ENCODE results near the gene AFF3.

The AFF3 gene

DNA sequence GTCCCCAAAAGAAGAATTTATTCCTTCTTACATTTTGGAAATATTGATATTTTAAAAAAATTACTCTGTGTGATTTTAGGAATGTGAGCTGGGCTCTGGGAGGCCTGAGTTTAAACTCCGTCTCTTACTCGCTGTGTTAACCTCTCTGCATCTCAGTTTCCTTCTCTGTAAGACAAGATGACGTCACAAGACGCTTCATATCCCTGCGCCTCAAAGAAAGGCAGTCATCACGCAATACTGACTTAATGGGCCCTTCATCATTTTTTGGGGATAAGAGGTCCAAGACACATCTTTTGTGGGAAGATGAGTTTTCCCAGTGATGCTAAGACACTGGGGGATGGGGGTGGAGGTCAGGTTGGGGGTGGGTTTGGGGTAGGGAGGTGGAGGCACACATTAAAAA, 320.4 kb downstream of the AFF3 start:
- Histone ChIP-seq H3K9ac (no peak overlapping the region), H3K4me3 (no peak overlapping the region), H3K4me2 (no peak overlapping the region), H4K20me1 (no peaks in the 10 kb centered on the region), H3K4me1 (peaks cover 17% of the 10 kb centered on the region), H3K27ac (no peak overlapping the region), H3K27me3 (no peaks in the 10 kb centered on the region), H3K36me3 (peaks cover under 1% of the 10 kb centered on the region; the same call in 1 of the 2 replicates), H3K9me3 (no peaks in the 10 kb centered on the region)
- TF ChIP-seq Cebpa-rat (IDR thresholded peaks at IDR 0.05) = no peak

DNA sequence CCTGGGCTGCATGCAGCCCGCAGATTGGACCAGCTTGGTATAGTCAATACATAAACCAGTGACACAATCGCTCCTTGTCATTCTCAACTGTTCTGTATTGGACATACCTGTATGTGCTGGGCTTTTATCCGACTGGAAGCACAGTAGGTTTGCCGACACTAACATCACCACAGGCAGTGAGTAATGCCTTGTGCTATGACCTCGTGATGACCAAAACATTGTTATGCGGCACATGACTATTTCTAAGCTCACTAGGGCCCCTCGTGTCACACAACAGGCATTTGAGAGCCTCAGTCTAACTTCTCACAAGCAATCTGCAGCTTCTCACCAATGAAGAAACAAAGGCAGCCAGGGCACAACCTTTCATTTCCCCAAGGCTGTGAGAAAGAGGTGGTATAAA, 320.8 kb downstream of the AFF3 start:
- Histone ChIP-seq H3K9me3 (no peaks in the 10 kb centered on the region), H3K4me2 (no peak overlapping the region), H3K4me3 (no peak overlapping the region), H3K36me3 (peaks cover 5% of the 10 kb centered on the region; the same call in 1 of the 2 replicates), H4K20me1 (no peaks in the 10 kb centered on the region), H3K27ac (no peak overlapping the region), H3K4me1 (peaks cover 13% of the 10 kb centered on the region), H3K9ac (no peak overlapping the region), H3K27me3 (no peaks in the 10 kb centered on the region)
- TF ChIP-seq Cebpa-rat (IDR thresholded peaks at IDR 0.05) = no peak

DNA sequence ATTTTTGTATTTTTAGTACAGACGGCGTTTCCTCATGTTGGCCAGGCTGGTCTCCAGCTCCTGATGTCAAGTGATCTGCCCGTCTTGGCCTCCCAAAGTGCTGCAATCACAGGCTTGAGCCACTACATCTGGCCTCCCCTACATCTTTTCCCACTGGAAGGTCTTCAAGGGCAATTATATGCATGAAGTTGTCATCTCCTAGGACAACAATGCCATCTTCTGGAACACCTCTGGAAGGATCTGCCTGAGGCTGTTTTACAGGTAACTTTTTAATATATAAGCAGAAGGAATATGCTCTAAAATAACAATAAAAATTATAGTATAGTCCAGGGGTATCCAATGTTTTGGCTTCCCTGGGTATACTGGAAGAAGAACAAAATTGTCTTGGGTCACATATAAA, 321.4 kb downstream of the AFF3 start:
- Histone ChIP-seq H3K27me3 (no peaks in the 10 kb centered on the region), H3K27ac (no peak overlapping the region)
- TF ChIP-seq Cebpa-rat (IDR thresholded peaks at IDR 0.05) = no peak

DNA sequence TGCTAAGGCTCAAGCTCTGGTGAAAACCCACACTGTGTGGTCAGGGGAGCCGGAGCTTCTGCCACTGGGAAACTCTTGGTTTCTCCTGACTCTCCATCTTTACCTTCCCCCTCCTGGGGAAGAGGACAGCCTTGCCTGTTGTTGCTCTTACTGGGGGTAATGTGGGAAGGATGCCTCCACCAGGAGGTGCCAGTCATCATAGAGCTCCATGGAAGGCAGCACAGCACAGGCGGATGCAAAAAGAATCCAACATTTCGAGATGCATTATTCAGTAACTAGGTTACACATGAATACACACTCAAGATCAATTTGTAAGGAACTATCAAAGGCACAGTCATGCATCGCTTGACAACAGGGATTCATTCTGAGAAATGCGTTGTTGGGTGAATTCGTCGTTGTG, 322.6 kb downstream of the AFF3 start:
- H3K27me3 ChIP-seq = no peaks in the 10 kb centered on the region
- no peak overlapping the region for H3K27ac ChIP-seq
- H3K4me3 ChIP-seq = no peak overlapping the region
- peaks cover 6% of the 10 kb centered on the region; the same call in 1 of the 2 replicates for H3K4me1 ChIP-seq
- H3K4me2 ChIP-seq = no peak overlapping the region
- no peak for TF ChIP-seq Cebpa-rat (IDR thresholded peaks at IDR 0.05)
- no peak overlapping the region for H3K9ac ChIP-seq
- H3K36me3 ChIP-seq = peaks cover 6% of the 10 kb centered on the region; the same call in 1 of the 2 replicates
- H3K9me3 ChIP-seq = no peaks in the 10 kb centered on the region
- no peaks in the 10 kb centered on the region for H4K20me1 ChIP-seq

More for the DNA sequence above, 321.4 kb downstream of the AFF3 start:
- Histone ChIP-seq H3K36me3 (peaks cover 6% of the 10 kb centered on the region; the same call in 1 of the 2 replicates), H3K4me2 (no peak overlapping the region), H3K4me3 (no peak overlapping the region), H3K9me3 (no peaks in the 10 kb centered on the region), H4K20me1 (no peaks in the 10 kb centered on the region), H3K9ac (no peak overlapping the region), H3K4me1 (peaks cover 8% of the 10 kb centered on the region)

DNA sequence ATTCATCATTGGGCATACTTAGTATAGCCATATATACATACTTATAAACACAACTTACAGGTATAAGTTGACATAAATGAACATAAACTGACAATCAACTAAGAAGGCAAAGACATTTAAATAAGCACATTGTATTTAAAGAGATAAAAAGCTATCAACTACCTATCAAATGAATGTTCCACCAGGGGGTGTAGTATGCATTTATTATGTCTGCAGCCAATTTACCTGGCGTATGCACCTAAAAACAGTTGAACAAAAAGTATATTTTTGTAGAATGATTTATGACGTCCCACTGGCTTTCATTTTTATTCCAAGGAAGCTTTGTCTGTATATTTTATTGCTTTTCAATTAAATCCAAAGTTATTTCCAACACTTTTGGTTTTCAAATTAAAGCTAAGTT, 323.5 kb downstream of the AFF3 start:
- Histone ChIP-seq H3K27ac (no peak overlapping the region), H4K20me1 (no peaks in the 10 kb centered on the region), H3K9ac (no peak overlapping the region), H3K4me1 (peaks cover 6% of the 10 kb centered on the region; the same call in 1 of the 2 replicates), H3K27me3 (no peaks in the 10 kb centered on the region), H3K4me2 (no peak overlapping the region), H3K9me3 (no peaks in the 10 kb centered on the region), H3K4me3 (no peak overlapping the region), H3K36me3 (peaks cover 6% of the 10 kb centered on the region; the same call in 1 of the 2 replicates)
- no peak for TF ChIP-seq Cebpa-rat (IDR thresholded peaks at IDR 0.05)

DNA sequence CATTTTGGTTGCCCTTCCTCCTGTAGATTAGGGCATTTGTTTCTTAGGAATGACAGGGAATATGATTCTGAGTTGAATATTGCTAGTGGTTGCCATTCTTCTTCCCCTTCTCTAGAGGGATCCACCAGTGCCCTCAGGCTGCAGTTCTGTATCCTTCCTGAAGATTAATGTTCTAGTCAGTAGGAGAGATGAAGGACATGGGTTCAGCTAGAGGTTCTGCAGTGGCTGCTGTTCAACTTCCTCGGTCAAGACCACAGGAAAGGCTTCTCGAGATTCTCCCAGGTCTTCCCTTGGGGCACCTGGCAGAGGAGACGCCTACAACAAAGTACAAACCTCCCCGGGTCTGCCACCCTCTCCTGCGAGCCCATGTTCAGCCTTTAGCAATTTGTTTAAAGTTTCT, 325.5 kb downstream of the AFF3 start:
- Histone ChIP-seq H3K27me3 (no peaks in the 10 kb centered on the region), H3K9ac (no peak overlapping the region), H3K4me3 (no peak overlapping the region), H3K4me1 (no peaks in the 10 kb centered on the region), H4K20me1 (no peaks in the 10 kb centered on the region), H3K36me3 (peaks cover 6% of the 10 kb centered on the region; the same call in 1 of the 2 replicates), H3K9me3 (no peaks in the 10 kb centered on the region), H3K4me2 (no peak overlapping the region), H3K27ac (no peak overlapping the region)
- TF ChIP-seq Cebpa-rat (IDR thresholded peaks at IDR 0.05) = no peak

DNA sequence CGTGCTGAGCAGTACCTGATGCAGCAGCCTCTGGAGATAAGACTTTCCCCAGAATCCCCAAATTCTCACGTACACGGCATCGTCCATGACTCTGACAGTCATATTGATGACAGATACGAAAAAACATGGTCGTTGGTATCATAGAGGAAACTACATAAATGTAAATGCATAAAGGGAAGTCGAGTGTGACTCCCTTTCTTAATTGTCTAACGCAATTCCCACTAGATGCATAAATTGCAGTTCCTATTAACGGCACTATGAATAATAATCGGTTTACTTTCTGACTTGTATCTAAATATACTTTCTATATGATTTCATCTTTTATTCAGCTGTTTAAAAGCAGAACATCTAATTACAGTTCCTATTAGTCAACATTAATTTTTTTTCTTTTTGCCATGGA, 330.0 kb downstream of the AFF3 start:
- no peak overlapping the region for H3K4me2 ChIP-seq
- TF ChIP-seq Cebpa-rat (IDR thresholded peaks at IDR 0.05) = no peak
- H3K27ac ChIP-seq = no peak overlapping the region
- H3K4me1 ChIP-seq = no peaks in the 10 kb centered on the region
- no peaks in the 10 kb centered on the region for H3K9me3 ChIP-seq
- H4K20me1 ChIP-seq = no peaks in the 10 kb centered on the region
- no peak overlapping the region for H3K9ac ChIP-seq
- H3K4me3 ChIP-seq = no peak overlapping the region
- H3K27me3 ChIP-seq = no peaks in the 10 kb centered on the region
- peaks cover 6% of the 10 kb centered on the region; the same call in 1 of the 2 replicates for H3K36me3 ChIP-seq

DNA sequence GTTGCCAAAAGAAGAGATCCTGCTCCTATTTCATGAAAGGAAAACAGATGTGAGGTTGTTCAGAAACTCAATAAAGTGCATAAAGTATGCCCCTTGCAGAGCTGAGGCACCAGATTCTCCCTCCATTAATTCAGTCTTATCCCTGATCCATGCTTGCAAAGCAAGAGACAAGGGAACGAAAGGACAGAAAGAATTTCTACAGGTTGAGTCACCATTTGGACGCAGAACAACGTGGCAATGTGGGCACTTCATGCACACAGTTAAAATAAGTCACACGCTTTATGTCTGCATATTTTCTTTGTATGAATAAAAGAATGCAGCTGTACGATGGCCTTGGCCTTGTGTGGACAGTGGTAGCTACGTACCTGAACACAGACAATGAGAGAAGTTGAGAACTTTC, 330.8 kb downstream of the AFF3 start:
- Histone ChIP-seq H3K9me3 (no peaks in the 10 kb centered on the region), H3K27ac (no peak overlapping the region), H3K27me3 (no peaks in the 10 kb centered on the region), H3K36me3 (peaks cover 1% of the 10 kb centered on the region; the same call in 1 of the 2 replicates), H3K9ac (no peak overlapping the region), H3K4me2 (no peak overlapping the region), H3K4me1 (no peaks in the 10 kb centered on the region), H4K20me1 (no peaks in the 10 kb centered on the region), H3K4me3 (no peak overlapping the region)
- no peak for TF ChIP-seq Cebpa-rat (IDR thresholded peaks at IDR 0.05)

DNA sequence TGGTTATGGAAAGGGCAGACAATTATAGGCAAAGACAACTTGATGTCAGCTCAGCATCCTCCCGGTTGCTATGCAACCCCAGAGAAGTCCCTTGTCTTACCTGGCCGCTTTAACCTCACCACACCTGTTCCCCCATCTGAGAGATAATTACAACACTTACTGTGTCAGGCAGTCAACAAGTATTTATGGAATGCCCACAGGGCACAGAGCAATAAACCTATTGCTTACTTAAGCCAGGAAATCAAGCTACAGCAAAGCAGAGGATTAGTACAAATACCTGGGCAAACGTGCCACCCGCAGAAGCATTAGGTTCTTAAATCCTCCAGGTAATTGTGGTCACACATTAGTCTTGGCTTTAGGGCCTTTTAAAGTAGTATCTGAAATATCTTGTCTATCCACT, 332.2 kb downstream of the AFF3 start:
- Histone ChIP-seq H3K4me1 (peaks cover 5% of the 10 kb centered on the region; the same call in 1 of the 2 replicates), H3K9me3 (no peaks in the 10 kb centered on the region), H3K36me3 (no peaks in the 10 kb centered on the region), H3K4me2 (no peak overlapping the region), H4K20me1 (no peaks in the 10 kb centered on the region), H3K27ac (no peak overlapping the region), H3K9ac (no peak overlapping the region), H3K27me3 (no peaks in the 10 kb centered on the region), H3K4me3 (no peak overlapping the region)
- no peak for TF ChIP-seq Cebpa-rat (IDR thresholded peaks at IDR 0.05)

DNA sequence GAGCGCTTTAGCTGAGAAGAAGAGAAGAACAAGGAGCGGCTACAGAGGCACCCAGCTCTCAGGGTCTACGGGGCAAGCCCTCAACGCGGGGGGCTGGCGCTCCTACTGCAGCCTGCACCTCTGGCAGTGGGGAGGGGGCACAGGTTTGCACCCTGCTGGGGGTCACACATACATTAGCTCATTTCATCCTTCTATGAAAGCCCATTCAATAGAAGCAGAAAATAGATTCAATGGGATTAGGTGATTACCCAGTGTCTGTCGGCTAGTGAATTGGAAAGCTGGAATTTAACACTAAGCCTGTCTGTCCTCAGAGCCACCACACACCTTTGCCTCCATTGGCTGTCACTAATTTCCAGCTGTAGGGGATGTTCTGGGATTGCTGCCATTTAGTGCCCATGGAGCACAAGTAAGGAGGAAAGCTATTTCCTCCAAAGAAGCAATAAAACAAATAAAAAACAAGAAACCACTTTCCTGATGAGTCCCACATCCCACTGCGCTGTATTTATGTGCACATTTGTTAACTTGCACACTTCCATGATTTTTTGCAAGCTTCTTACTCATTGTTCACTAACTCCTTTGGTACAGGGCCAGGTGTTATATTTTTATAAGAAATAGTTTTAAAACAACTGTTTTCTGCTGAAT, 333.0 kb downstream of the AFF3 start:
- Histone ChIP-seq H3K27me3 (no peaks in the 10 kb centered on the region), H3K9me3 (no peaks in the 10 kb centered on the region), H3K4me2 (no peak overlapping the region), H3K9ac (no peak overlapping the region), H3K36me3 (no peaks in the 10 kb centered on the region), H3K4me3 (no peak overlapping the region), H4K20me1 (no peaks in the 10 kb centered on the region), H3K4me1 (peaks cover 12% of the 10 kb centered on the region), H3K27ac (no peak overlapping the region)
- TF ChIP-seq Cebpa-rat (IDR thresholded peaks at IDR 0.05) = no peak

All from BLaER1 (cell line).